Keratinocyte (primary cell): Measurements from ENCODE around the gene SAMD8. TPM values are rescaled to one million over a fixed set of nuclear protein-coding genes. Genes with fewer than 3 reads are reported as not detected.

ENCODE experiments used
- DNase-seq: peaks from one replicate; pipeline ENCODE4 v3.0.0-alpha.2; 2011; ENCODE audit warnings: low read depth, missing footprints, low spot score
- FAIRE-seq: peaks from 2 replicates; lab custom pipeline; 2011; peaks lifted over from hg19 to GRCh38; lab: Jason Lieb, UNC
- H2AFZ ChIP-seq: 2 replicates; pipeline ENCODE4 v1.6.0; 2012; ENCODE audit warnings: low read length, control low read depth, inconsistent platforms; ENCODE audit not compliant: control insufficient read depth
- H3K27ac ChIP-seq: 2 replicates; pipeline ENCODE4 v1.5.1; 2011; ENCODE audit warnings: low read length; ENCODE audit not compliant: control insufficient read depth, insufficient read depth
- H3K27me3 ChIP-seq: 3 replicates; pipeline ENCODE4 v1.6.0; 2011; ENCODE audit warnings: low read length; ENCODE audit not compliant: control insufficient read depth, insufficient read depth; ENCODE audit errors: extremely low read depth
- H3K36me3 ChIP-seq, 2 experiments: 2 replicates in 1 of 2; 3 replicates in 1 of 2; pipeline ENCODE4 v1.5.1; 2011; ENCODE audit warnings: low read length in 2 of 2, mild to moderate bottlenecking in 1 of 2; ENCODE audit not compliant: control insufficient read depth in 2 of 2, insufficient read depth in 2 of 2; ENCODE audit errors: extremely low read depth in 1 of 2
- H3K4me1 ChIP-seq: 3 replicates; pipeline ENCODE4 v1.5.1; 2011; ENCODE audit warnings: low read length; ENCODE audit not compliant: control insufficient read depth, insufficient read depth; ENCODE audit errors: extremely low read depth
- H3K4me2 ChIP-seq: 3 replicates; pipeline ENCODE4 v1.6.0; 2011; ENCODE audit warnings: low read depth, low read length; ENCODE audit not compliant: control insufficient read depth, insufficient read depth; ENCODE audit errors: extremely low read depth
- H3K4me3 ChIP-seq, 3 experiments: fragments of 200-600 bp in 1 of 3; sonication (generic) in 1 of 3; 2 replicates in 2 of 3; 3 replicates in 1 of 3; pipeline ENCODE4 v1.5.1; 2011 to 2016; ENCODE audit warnings: low read length in 3 of 3, mild to moderate bottlenecking in 3 of 3, control low read depth in 2 of 3, inconsistent platforms in 1 of 3, low read depth in 1 of 3, mixed read lengths in 1 of 3, mixed run types in 1 of 3, moderate library complexity in 1 of 3; ENCODE audit not compliant: control insufficient read depth in 2 of 3, insufficient read depth in 2 of 3; ENCODE audit errors: extremely low read depth in 1 of 3
- H3K79me2 ChIP-seq: 2 replicates; pipeline ENCODE4 v1.6.0; 2012; ENCODE audit warnings: low read length; ENCODE audit not compliant: control insufficient read depth, insufficient read depth
- H3K9ac ChIP-seq: 3 replicates; pipeline ENCODE4 v1.6.0; 2011; ENCODE audit warnings: low read length; ENCODE audit not compliant: control insufficient read depth, insufficient read depth; ENCODE audit errors: extremely low read depth
- H3K9me1 ChIP-seq: 3 replicates; pipeline ENCODE4 v1.6.0; 2011; ENCODE audit warnings: low read length; ENCODE audit not compliant: control insufficient read depth, insufficient read depth; ENCODE audit errors: extremely low read depth
- H3K9me3 ChIP-seq: 2 replicates; pipeline ENCODE4 v1.5.1; 2012; ENCODE audit warnings: low read depth, low read length; ENCODE audit not compliant: control insufficient read depth
- H4K20me1 ChIP-seq: 3 replicates; pipeline ENCODE4 v1.6.0; 2011; ENCODE audit warnings: low read length; ENCODE audit not compliant: control insufficient read depth, insufficient read depth; ENCODE audit errors: extremely low read depth
- CTCF ChIP-seq, 3 experiments: IDR thresholded peaks in 1 of 3; conservative IDR thresholded peaks in 1 of 3; optimal IDR thresholded peaks in 1 of 3; 2 replicates in 2 of 3; 3 replicates in 1 of 3; pipeline versions ENCODE3 to v1.5.1; 2011; ENCODE audit warnings: low read length in 3 of 3, mild to moderate bottlenecking in 3 of 3, moderate library complexity in 2 of 3, control low read depth in 1 of 3, inconsistent platforms in 1 of 3; ENCODE audit not compliant: insufficient read depth in 2 of 3; ENCODE audit errors: extremely low read depth in 1 of 3
- EZH2 ChIP-seq: IDR thresholded peaks from one replicate; pipeline ENCODE4 v1.6.1; 2012; ENCODE audit warnings: inconsistent platforms, mild to moderate bottlenecking, low read length, moderate library complexity
- dilution Hi-C: fragments of 300-500 bp; cut with MboI; formaldehyde crosslinking; loops from one replicate; pipeline ENCODE4 v1.7.0; 2020; ENCODE audit warnings: low sequenced_read_pairs; ENCODE audit not compliant: extremely low pct_ligation_motif_present
- polyA plus RNA-seq, 5 experiments: library from polyadenylated mRNA; depleted of rRNA in 3 of 5; stranded (reverse) in 3 of 5; stranded (forward) in 1 of 5; unstranded in 1 of 5; fragments of >200 nt; gene quantifications; 1 replicate in 1 of 5; 2 replicates in 3 of 5; 3 replicates in 1 of 5; pipeline versions ENCODE4 v1.2.1 to v1.2.3, GENCODE V29; 2011 to 2012; ENCODE audit warnings: missing spikeins in 2 of 5, low read depth in 1 of 5, low replicate concordance in 1 of 5

SAMD8 gene
- polyA plus RNA-seq, 1 donor (not counting 4 experiments of a cell fraction or from before 2014, with no cell fraction given) = 31.7 TPM

DNA sequence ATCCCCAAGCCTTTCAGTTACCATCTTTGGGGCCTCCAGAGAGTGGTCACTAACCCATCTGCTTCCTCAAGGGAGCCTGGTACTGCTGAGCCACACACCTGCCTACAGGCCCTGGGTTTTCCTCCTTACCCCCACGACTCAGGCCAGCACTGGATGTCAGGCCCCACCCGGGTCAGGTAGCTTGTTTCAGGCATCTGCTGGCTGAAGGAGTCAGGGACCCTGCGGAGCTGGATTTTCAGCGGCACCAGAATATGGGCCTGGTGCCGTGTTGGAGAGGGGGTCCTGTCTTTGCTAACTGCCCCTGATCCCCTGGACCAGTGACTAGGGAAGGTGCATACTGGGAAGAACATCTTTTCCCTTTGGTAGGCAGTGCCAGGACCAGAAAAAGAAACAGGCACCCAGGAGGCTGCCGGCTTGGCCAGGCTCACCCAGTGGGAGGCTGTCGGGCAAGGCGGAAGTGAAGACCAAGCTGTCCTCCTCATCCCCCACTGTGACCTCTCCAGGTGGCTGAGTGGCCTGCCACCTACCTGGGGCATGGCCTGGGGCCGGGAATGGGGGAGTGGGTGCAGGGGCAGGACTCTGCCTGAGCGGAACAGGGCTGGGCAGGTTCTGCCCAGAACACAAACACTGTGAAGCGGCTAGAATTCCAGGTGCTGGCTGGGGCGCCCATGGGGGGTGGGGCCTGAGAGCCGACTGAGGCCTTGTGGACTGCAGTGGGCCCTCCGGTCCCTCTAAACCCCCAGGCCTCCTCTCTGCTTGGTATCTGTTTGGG lies 12.4 kb upstream of the SAMD8 start:
- dilution Hi-C loops = no loop called here
- H3K27ac ChIP-seq = no peak overlapping the region
- no peak overlapping the region for H3K4me2 ChIP-seq
- H2AFZ ChIP-seq = no peak overlapping the region
- FAIRE-seq (no peak), DNase-seq (no peak)
- peaks cover 10% of the 10 kb centered on the region for H3K4me1 ChIP-seq
- no peaks in the 10 kb centered on the region for H3K9me1 ChIP-seq
- H3K27me3 ChIP-seq = no peaks in the 10 kb centered on the region
- no peak for TF ChIP-seq CTCF (optimal IDR thresholded peaks at IDR 0.05 in 1 of 3, IDR thresholded peaks at IDR 0.05 in 1 of 3, conservative IDR thresholded peaks at IDR 0.05 in 1 of 3; ENCODE audit: extremely low read depth in 1 of 3, insufficient read depth in 2 of 3, low read length in 3 of 3)
- TF ChIP-seq EZH2 = no peak
- H3K36me3 ChIP-seq = no peaks in the 10 kb centered on the region
- H4K20me1 ChIP-seq = no peaks in the 10 kb centered on the region
- H3K4me3 ChIP-seq = no peak overlapping the region
- H3K79me2 ChIP-seq = no peaks in the 10 kb centered on the region
- no peaks in the 10 kb centered on the region for H3K9me3 ChIP-seq
- no peak overlapping the region for H3K9ac ChIP-seq

- H3K27ac ChIP-seq = no peak overlapping the region
- no peaks in the 10 kb centered on the region for H3K27me3 ChIP-seq
- H3K36me3 ChIP-seq = no peaks in the 10 kb centered on the region
- H4K20me1 ChIP-seq = no peaks in the 10 kb centered on the region
- no peak overlapping the region for H3K9ac ChIP-seq
- no peak for DNase-seq
- no peak for FAIRE-seq
- no peak overlapping the region for H2AFZ ChIP-seq
- no peaks in the 10 kb centered on the region for H3K9me1 ChIP-seq
- no peak overlapping the region for H3K4me3 ChIP-seq
- dilution Hi-C loops = no loop called here
- H3K4me1 ChIP-seq = peaks cover 21% of the 10 kb centered on the region
- no peak overlapping the region for H3K4me2 ChIP-seq
- TF ChIP-seq CTCF (optimal IDR thresholded peaks at IDR 0.05 in 1 of 3, IDR thresholded peaks at IDR 0.05 in 1 of 3, conservative IDR thresholded peaks at IDR 0.05 in 1 of 3; ENCODE audit: extremely low read depth in 1 of 3, insufficient read depth in 2 of 3, low read length in 3 of 3) (peak; percentile 87 to 99 (median 97)), EZH2 (no peak)
- no peaks in the 10 kb centered on the region for H3K79me2 ChIP-seq
- H3K9me3 ChIP-seq = no peaks in the 10 kb centered on the region
These were observed 11.3 kb upstream of the SAMD8 start for GRCh38 chr10:75099952-75100763.
